ENCODE measurements around the gene WWC1.

WWC1 gene

GRCh38 chr5:168291342-168291963 is at the start of gene WWC1:
WWC1 (plus strand) TSS chr5:168291645; CDS start chr5:168292153, 508 bp downstream.
- peak; percentile 61 to 81 for DNase-seq

- DNase-seq = no peak
These were observed 46.4 kb upstream of the WWC1 start for GRCh38 chr5:168244838-168245559.

GRCh38 chr5:168249923-168250322 is 41.5 kb upstream of the WWC1 start:
- DNase-seq = no peak

GRCh38 chr5:168251259-168251658 is 40.2 kb upstream of the WWC1 start:
- no peak for DNase-seq

- DNase-seq = no peak
These were observed 37.3 kb upstream of the WWC1 start for GRCh38 chr5:168254013-168254693.

GRCh38 chr5:168260353-168261226 is 30.9 kb upstream of the WWC1 start:
- DNase-seq = no peak

- no peak for DNase-seq
These were observed 30.2 kb upstream of the WWC1 start for GRCh38 chr5:168261227-168261571.

- DNase-seq = no peak
These were observed 29.3 kb upstream of the WWC1 start for GRCh38 chr5:168262042-168262743.

GRCh38 chr5:168263121-168263520 is 28.3 kb upstream of the WWC1 start:
- no peak for DNase-seq

- no peak for DNase-seq
These were observed 25.4 kb upstream of the WWC1 start for GRCh38 chr5:168266016-168266415.

GRCh38 chr5:168268949-168269936 is 22.2 kb upstream of the WWC1 start:
- peak; percentile 56 to 70 for DNase-seq

- DNase-seq = no peak
These were observed 21.5 kb upstream of the WWC1 start for GRCh38 chr5:168269937-168270330.

- DNase-seq = no peak
These were observed 21.0 kb upstream of the WWC1 start for GRCh38 chr5:168270476-168270875.

- no peak for DNase-seq
These were observed 18.1 kb upstream of the WWC1 start for GRCh38 chr5:168273056-168273980.

- DNase-seq = no peak
These were observed 17.0 kb upstream of the WWC1 start for GRCh38 chr5:168274406-168274805.

GRCh38 chr5:168275940-168276339 is 15.5 kb upstream of the WWC1 start:
- DNase-seq = no peak

- no peak for DNase-seq
These were observed 9.3 kb upstream of the WWC1 start for GRCh38 chr5:168282120-168282519.

GRCh38 chr5:168284809-168285208 is 6.6 kb upstream of the WWC1 start:
- no peak for DNase-seq

GRCh38 chr5:168285696-168286095 is 5.7 kb upstream of the WWC1 start:
- DNase-seq = no peak

GRCh38 chr5:168286386-168286785 is 5.1 kb upstream of the WWC1 start:
- DNase-seq = no peak

Data from CD4-positive, alpha-beta T cell treated with Interleukin-1 beta for 1 hour (primary cell).